Ishikawa (cell line): ENCODE data around the gene HLCS.

Source experiments
- EGR1 ChIP-seq: IDR thresholded peaks from 2 replicates; pipeline ENCODE4 v1.6.1; 2012
- EP300 ChIP-seq: IDR thresholded peaks from 2 replicates; pipeline ENCODE4 v1.6.1; 2012; ENCODE audit warnings: borderline replicate concordance
- FOXM1 ChIP-seq: IDR thresholded peaks from 2 replicates; pipeline ENCODE4 v1.6.1; 2012; ENCODE audit warnings: low read depth, borderline replicate concordance
- RAD21 ChIP-seq: IDR thresholded peaks from 2 replicates; pipeline ENCODE4 v1.6.1; 2012; ENCODE audit warnings: low read depth
- TAF1 ChIP-seq: IDR thresholded peaks from 2 replicates; pipeline ENCODE4 v1.6.1; 2012; ENCODE audit warnings: low read depth, mild to moderate bottlenecking
- YY1 ChIP-seq: IDR thresholded peaks from 2 replicates; pipeline ENCODE4 v1.6.1; 2012; ENCODE audit warnings: low read depth
- ZBTB7A ChIP-seq: IDR thresholded peaks from 2 replicates; pipeline ENCODE4 v1.6.1; 2012; ENCODE audit warnings: low read depth
- TF ChIP-seq, protein P1 (sequence below): IDR thresholded peaks from 2 replicates; pipeline ENCODE4 v1.6.1; 2012; ENCODE audit warnings: low read depth, mild to moderate bottlenecking

DNA sequence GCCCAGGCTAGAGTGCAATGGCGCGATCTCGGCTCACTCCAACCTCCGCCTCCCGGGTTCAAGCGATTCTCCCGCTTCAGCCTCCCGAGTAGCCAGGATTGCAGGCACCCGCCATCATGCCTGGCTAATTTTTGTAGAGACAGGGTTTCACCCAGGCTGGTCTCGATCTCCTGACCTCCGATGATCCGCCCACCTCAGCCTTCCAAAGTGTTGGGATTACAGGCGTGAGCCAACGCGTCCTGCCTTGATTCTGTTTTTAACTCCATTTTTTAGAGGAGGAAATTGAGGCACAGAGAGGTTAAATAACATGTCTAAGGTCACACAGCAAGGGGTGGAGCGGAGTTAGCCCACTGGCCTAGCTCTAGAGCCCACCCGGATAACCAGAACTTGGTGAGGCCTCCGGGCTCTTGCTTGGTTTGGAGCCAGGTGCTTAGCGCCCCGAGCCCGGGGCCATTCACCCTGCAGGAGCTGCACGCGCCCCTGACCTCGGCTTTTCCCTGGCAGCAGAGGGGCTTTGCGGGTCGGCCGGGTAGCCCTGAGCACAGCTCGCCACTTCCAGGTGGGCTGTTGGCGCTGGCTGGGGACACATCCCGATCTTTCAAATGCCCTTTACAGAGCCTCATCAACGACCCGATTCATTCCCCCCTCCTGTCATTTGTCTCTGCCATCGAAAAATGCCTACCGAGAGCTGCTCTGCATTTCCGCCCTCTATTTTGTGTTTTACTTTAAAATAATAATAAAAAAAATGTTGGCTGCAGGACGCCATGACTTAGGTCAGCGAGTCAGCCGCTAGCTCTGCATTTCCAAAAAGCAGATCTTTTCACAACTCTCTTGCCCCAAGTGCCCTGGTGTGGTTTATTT is 256.4 kb downstream of the HLCS start:
- no peak for TF ChIP-seq TAF1
- TF ChIP-seq, protein P1, sequence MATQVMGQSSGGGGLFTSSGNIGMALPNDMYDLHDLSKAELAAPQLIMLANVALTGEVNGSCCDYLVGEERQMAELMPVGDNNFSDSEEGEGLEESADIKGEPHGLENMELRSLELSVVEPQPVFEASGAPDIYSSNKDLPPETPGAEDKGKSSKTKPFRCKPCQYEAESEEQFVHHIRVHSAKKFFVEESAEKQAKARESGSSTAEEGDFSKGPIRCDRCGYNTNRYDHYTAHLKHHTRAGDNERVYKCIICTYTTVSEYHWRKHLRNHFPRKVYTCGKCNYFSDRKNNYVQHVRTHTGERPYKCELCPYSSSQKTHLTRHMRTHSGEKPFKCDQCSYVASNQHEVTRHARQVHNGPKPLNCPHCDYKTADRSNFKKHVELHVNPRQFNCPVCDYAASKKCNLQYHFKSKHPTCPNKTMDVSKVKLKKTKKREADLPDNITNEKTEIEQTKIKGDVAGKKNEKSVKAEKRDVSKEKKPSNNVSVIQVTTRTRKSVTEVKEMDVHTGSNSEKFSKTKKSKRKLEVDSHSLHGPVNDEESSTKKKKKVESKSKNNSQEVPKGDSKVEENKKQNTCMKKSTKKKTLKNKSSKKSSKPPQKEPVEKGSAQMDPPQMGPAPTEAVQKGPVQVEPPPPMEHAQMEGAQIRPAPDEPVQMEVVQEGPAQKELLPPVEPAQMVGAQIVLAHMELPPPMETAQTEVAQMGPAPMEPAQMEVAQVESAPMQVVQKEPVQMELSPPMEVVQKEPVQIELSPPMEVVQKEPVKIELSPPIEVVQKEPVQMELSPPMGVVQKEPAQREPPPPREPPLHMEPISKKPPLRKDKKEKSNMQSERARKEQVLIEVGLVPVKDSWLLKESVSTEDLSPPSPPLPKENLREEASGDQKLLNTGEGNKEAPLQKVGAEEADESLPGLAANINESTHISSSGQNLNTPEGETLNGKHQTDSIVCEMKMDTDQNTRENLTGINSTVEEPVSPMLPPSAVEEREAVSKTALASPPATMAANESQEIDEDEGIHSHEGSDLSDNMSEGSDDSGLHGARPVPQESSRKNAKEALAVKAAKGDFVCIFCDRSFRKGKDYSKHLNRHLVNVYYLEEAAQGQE: no peak
- no peak for TF ChIP-seq ZBTB7A
- TF ChIP-seq EP300: no peak
- no peak for TF ChIP-seq FOXM1
- TF ChIP-seq YY1: no peak
- no peak for TF ChIP-seq RAD21
- no peak for TF ChIP-seq EGR1
